WTC11 (cell line): Measurements from ENCODE around the gene TOE1. TPM values are rescaled to one million over a fixed set of nuclear protein-coding genes. Genes with fewer than 3 reads are reported as not detected.
A peak's percentile ranks its signal among the peaks of the same experiment; 100 is the strongest.

Source experiments
- ATAC-seq: fragments of 200-7000 bp; cut with Tn5 transposase; 2 replicates; pipeline ENCODE4 v1.10.0; 2021; ENCODE audit warnings: mild to moderate bottlenecking, moderate library complexity
- CTCF ChIA-PET: fragments of 300-600 bp; sonication (Branson Sonifier 250); formaldehyde crosslinking; loops from one replicate; lab custom pipeline; 2021; ENCODE audit warnings: antibody characterized with exemption; lab: Charles Lee
- POLR2A ChIA-PET: fragments of 350-600 bp; sonication (Branson Sonifier 250); formaldehyde crosslinking; loops from one replicate; lab custom pipeline; 2021; ENCODE audit warnings: antibody characterized with exemption; lab: Charles Lee
- DNase-seq: peaks from one replicate; pipeline ENCODE4 v3.0.0; 2021; ENCODE audit warnings: low spot score
- H3K27ac Mint-ChIP-seq: 2 replicates; pipeline ENCODE4 v1.8.0; 2021; ENCODE audit warnings: mixed read lengths
- H3K27me3 Mint-ChIP-seq: 2 replicates; pipeline ENCODE4 v1.8.0; 2021; ENCODE audit warnings: low read depth, mild to moderate bottlenecking, moderate library complexity, mixed read lengths
- H3K36me3 Mint-ChIP-seq: 2 replicates; pipeline ENCODE4 v1.8.0; 2021; ENCODE audit warnings: mixed read lengths
- H3K4me1 Mint-ChIP-seq: 2 replicates; pipeline ENCODE4 v1.8.0; 2022; ENCODE audit warnings: mixed read lengths
- H3K4me3 Mint-ChIP-seq: 2 replicates; pipeline ENCODE4 v1.8.0; 2021; ENCODE audit warnings: mild to moderate bottlenecking, moderate library complexity, mixed read lengths
- H3K9me3 Mint-ChIP-seq: 2 replicates; pipeline ENCODE4 v1.8.0; 2021; ENCODE audit warnings: mixed read lengths
- ATF1 ChIP-seq: sonication (generic); formaldehyde crosslinking; IDR thresholded peaks from 2 replicates; pipeline ENCODE4 v1.8.1; 2023; ENCODE audit warnings: mild to moderate bottlenecking, moderate library complexity, missing genetic modification reagents
- ESRRA ChIP-seq: sonication (generic); formaldehyde crosslinking; IDR thresholded peaks from 2 replicates; pipeline ENCODE4 v1.8.1; 2022; ENCODE audit warnings: mild to moderate bottlenecking, missing genetic modification reagents, borderline replicate concordance
- HMGA2 ChIP-seq: fragments of 250-450 bp; sonication (Bioruptor Pico); IDR thresholded peaks from 2 replicates; pipeline ENCODE4 v1.4.0; 2021; ENCODE audit warnings: mild to moderate bottlenecking, moderate library complexity
- JAZF1 ChIP-seq: fragments of 250-450 bp; sonication (Bioruptor Pico); IDR thresholded peaks from 2 replicates; pipeline ENCODE4 v1.9.0; 2021; ENCODE audit warnings: moderate library complexity, mild to moderate bottlenecking, inconsistent platforms
- JUN ChIP-seq: sonication (generic); formaldehyde crosslinking; IDR thresholded peaks from 2 replicates; pipeline ENCODE4 v1.8.0; 2023; ENCODE audit warnings: mild to moderate bottlenecking, missing genetic modification reagents
- SP1 ChIP-seq: sonication (generic); formaldehyde crosslinking; conservative IDR thresholded peaks from 2 replicates; pipeline ENCODE4 v1.8.1; 2022; ENCODE audit warnings: missing genetic modification reagents
- TEAD1 ChIP-seq: sonication (generic); formaldehyde crosslinking; IDR thresholded peaks from 2 replicates; pipeline ENCODE4 v1.8.0; 2022; ENCODE audit warnings: mild to moderate bottlenecking, missing genetic modification reagents
- TEAD4 ChIP-seq: sonication (generic); formaldehyde crosslinking; IDR thresholded peaks from 2 replicates; pipeline ENCODE4 v1.8.0; 2022; ENCODE audit warnings: mild to moderate bottlenecking, missing genetic modification reagents
- ZNF416 ChIP-seq: fragments of 250-450 bp; sonication (Bioruptor Pico); IDR thresholded peaks from 2 replicates; pipeline ENCODE4 v1.9.0; 2021; ENCODE audit warnings: mild to moderate bottlenecking, inconsistent platforms
- ZNF512 ChIP-seq: sonication (generic); formaldehyde crosslinking; IDR thresholded peaks from 2 replicates; pipeline ENCODE4 v1.8.1; 2022; ENCODE audit warnings: missing genetic modification reagents, borderline replicate concordance
- total RNA-seq: library from RNA; stranded (reverse); gene quantifications from 3 replicates; pipeline ENCODE4 v1.2.3, GENCODE V29; 2021
- TF ChIP-seq, protein P1 (sequence below): fragments of 250-450 bp; sonication (Bioruptor Pico); IDR thresholded peaks from 2 replicates; pipeline ENCODE4 v1.8.0; 2021; ENCODE audit warnings: mild to moderate bottlenecking
- TF ChIP-seq, protein P2 (sequence below): sonication (generic); formaldehyde crosslinking; IDR thresholded peaks from 2 replicates; pipeline ENCODE4 v1.8.1; 2023; ENCODE audit warnings: mild to moderate bottlenecking, moderate library complexity, missing genetic modification reagents
- TF ChIP-seq, protein P3 (sequence below): sonication (generic); formaldehyde crosslinking; IDR thresholded peaks from 2 replicates; pipeline ENCODE4 v1.8.0; 2022; ENCODE audit warnings: mild to moderate bottlenecking, missing genetic modification reagents
- TF ChIP-seq, protein P4 (sequence below): sonication (generic); formaldehyde crosslinking; IDR thresholded peaks from 2 replicates; pipeline ENCODE4 v1.8.0; 2023; ENCODE audit warnings: mild to moderate bottlenecking, missing genetic modification reagents

Gene TOE1
- total RNA-seq, 1 experiment from 2014 or later = 7.4 TPM

DNA sequence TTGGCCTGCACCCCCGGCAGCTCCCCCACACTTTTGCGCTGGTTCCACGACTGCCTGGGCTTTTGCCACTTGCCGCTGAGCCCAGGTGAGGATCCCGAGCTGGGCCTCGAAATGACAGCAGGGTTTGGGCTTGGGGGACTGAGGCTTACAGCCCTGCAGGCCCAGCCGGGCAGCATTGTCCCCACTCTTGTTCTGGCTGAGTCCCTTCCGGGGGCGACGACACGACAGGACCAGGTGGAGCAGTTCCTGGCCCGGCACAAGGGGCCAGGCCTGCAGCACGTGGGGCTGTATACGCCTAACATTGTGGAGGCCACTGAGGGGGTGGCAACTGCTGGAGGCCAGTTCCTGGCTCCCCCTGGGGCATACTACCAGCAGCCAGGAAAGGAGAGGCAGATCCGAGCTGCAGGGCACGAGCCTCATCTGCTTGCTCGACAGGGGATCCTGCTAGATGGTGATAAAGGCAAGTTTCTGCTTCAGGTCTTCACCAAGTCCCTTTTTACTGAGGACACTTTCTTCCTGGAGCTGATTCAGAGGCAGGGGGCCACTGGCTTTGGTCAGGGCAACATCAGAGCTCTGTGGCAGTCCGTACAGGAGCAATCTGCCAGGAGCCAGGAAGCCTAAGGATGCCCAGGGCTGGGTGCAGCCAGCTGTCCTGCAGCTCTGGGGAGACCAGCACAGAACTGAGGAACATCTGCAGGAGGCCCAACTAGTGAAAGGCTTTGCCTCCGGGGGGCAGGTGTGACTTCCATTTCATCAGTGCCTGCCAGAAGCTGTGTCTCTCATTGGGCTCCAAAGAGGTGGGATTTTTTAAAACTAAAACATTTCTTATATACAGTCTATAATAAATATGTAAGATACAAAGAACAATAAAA is 12.1 kb upstream of the TOE1 start (continued):
- TF ChIP-seq ESRRA (no peak), HMGA2 (CRISPR knock-in tag) (no peak)

GRCh38 chr1:45328680-45329079 is 11.3 kb upstream of the TOE1 start:
- DNase-seq (no peak), ATAC-seq (peak; percentile 7; the same call in 1 of the 2 replicates)
- H3K27ac Mint-ChIP-seq = peak overlapping the region; percentile 93
- ChIA-PET CTCF (interaction anchor here (1.0 to 4.4 kb wide), 7 partner anchors 11 to 317 kb away, joined by 3 to 32 read pairs (median 6); partner anchors contain the start of genes HECTD3, MUTYH, TESK2 and TOE1), POLR2A (interaction anchor here (0.6 to 4.4 kb wide), 5 partner anchors 11 to 517 kb away, joined by 3 to 54 read pairs (median 11); partner anchors contain the start of genes MUTYH, TOE1 and UROD)
- peaks cover 37% of the 10 kb centered on the region for H3K4me1 Mint-ChIP-seq
- peak overlapping the region; percentile 70 for H3K4me3 Mint-ChIP-seq
- H3K36me3 Mint-ChIP-seq = peaks cover 32% of the 10 kb centered on the region
- H3K27me3 Mint-ChIP-seq = no peaks in the 10 kb centered on the region; the same call in 1 of the 2 replicates
- H3K9me3 Mint-ChIP-seq = peaks cover 9% of the 10 kb centered on the region
- no peak for TF ChIP-seq JUN (CRISPR knock-in tag)
- TF ChIP-seq, protein P1, sequence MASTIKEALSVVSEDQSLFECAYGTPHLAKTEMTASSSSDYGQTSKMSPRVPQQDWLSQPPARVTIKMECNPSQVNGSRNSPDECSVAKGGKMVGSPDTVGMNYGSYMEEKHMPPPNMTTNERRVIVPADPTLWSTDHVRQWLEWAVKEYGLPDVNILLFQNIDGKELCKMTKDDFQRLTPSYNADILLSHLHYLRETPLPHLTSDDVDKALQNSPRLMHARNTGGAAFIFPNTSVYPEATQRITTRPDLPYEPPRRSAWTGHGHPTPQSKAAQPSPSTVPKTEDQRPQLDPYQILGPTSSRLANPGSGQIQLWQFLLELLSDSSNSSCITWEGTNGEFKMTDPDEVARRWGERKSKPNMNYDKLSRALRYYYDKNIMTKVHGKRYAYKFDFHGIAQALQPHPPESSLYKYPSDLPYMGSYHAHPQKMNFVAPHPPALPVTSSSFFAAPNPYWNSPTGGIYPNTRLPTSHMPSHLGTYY = no peak
- no peak for TF ChIP-seq JAZF1 (CRISPR knock-in tag)
- TF ChIP-seq SP1 (CRISPR knock-in tag) = no peak
- no peak for TF ChIP-seq TEAD1 (CRISPR knock-in tag)
- TF ChIP-seq, protein P2, sequence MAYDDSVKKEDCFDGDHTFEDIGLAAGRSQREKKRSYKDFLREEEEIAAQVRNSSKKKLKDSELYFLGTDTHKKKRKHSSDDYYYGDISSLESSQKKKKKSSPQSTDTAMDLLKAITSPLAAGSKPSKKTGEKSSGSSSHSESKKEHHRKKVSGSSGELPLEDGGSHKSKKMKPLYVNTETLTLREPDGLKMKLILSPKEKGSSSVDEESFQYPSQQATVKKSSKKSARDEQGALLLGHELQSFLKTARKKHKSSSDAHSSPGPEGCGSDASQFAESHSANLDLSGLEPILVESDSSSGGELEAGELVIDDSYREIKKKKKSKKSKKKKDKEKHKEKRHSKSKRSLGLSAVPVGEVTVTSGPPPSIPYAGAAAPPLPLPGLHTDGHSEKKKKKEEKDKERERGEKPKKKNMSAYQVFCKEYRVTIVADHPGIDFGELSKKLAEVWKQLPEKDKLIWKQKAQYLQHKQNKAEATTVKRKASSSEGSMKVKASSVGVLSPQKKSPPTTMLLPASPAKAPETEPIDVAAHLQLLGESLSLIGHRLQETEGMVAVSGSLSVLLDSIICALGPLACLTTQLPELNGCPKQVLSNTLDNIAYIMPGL = no peak
- TF ChIP-seq ZNF416 (CRISPR knock-in tag) = no peak
- TF ChIP-seq ATF1 (CRISPR knock-in tag) = no peak
- TF ChIP-seq, protein P3, sequence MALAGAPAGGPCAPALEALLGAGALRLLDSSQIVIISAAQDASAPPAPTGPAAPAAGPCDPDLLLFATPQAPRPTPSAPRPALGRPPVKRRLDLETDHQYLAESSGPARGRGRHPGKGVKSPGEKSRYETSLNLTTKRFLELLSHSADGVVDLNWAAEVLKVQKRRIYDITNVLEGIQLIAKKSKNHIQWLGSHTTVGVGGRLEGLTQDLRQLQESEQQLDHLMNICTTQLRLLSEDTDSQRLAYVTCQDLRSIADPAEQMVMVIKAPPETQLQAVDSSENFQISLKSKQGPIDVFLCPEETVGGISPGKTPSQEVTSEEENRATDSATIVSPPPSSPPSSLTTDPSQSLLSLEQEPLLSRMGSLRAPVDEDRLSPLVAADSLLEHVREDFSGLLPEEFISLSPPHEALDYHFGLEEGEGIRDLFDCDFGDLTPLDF = no peak
- TF ChIP-seq TEAD4 = no peak
- TF ChIP-seq, protein P4, sequence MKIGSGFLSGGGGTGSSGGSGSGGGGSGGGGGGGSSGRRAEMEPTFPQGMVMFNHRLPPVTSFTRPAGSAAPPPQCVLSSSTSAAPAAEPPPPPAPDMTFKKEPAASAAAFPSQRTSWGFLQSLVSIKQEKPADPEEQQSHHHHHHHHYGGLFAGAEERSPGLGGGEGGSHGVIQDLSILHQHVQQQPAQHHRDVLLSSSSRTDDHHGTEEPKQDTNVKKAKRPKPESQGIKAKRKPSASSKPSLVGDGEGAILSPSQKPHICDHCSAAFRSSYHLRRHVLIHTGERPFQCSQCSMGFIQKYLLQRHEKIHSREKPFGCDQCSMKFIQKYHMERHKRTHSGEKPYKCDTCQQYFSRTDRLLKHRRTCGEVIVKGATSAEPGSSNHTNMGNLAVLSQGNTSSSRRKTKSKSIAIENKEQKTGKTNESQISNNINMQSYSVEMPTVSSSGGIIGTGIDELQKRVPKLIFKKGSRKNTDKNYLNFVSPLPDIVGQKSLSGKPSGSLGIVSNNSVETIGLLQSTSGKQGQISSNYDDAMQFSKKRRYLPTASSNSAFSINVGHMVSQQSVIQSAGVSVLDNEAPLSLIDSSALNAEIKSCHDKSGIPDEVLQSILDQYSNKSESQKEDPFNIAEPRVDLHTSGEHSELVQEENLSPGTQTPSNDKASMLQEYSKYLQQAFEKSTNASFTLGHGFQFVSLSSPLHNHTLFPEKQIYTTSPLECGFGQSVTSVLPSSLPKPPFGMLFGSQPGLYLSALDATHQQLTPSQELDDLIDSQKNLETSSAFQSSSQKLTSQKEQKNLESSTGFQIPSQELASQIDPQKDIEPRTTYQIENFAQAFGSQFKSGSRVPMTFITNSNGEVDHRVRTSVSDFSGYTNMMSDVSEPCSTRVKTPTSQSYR (CRISPR knock-in tag) = no peak
- TF ChIP-seq ZNF512 (CRISPR knock-in tag) = no peak
- no peak for TF ChIP-seq HMGA2 (CRISPR knock-in tag)
